A549 (cell line): ENCODE results near the gene MXI1. TPM values are rescaled to one million over a fixed set of nuclear protein-coding genes. Genes with fewer than 3 reads are reported as not detected.

ENCODE experiments used
- ATAC-seq, 2 experiments: fragments of 200-7000 bp in 1 of 2; fragments of >200 bp in 1 of 2; cut with Nextera tagmentation in 1 of 2; cut with Tn5 transposase in 1 of 2; 3 replicates each; pipeline versions ENCODE4 v1.8.0 to v1.9.1; 2018 to 2020; ENCODE audit warnings: mild to moderate bottlenecking in 1 of 2, moderate library complexity in 1 of 2
- CTCF ChIA-PET: fragments of 300-600 bp; sonication (Branson Sonifier 250); formaldehyde crosslinking; extraction: SDS; loops from one replicate; lab custom pipeline; 2021; ENCODE audit warnings: antibody characterized with exemption, inconsistent platforms; lab: Yijun Ruan, JAX
- POLR2A ChIA-PET: fragments of 350-600 bp; formaldehyde crosslinking; extraction: SDS; loops from one replicate; lab custom pipeline; 2021; ENCODE audit warnings: antibody characterized with exemption, inconsistent platforms; lab: Yijun Ruan, JAX
- DNase-seq, 2 experiments: peaks; one replicate each; pipeline versions ENCODE4 v3.0.0 to v3.0.0-alpha.2; 2011 to 2016; ENCODE audit warnings: low read depth in 1 of 2, low spot score in 1 of 2
- FAIRE-seq: peaks from 2 replicates; lab custom pipeline; 2011; peaks lifted over from hg19 to GRCh38; lab: Jason Lieb, UNC
- H3K27ac ChIP-seq, 2 experiments: fragments of >200 bp; sonication (Bioruptor Twin); formaldehyde crosslinking; 3 replicates each; pipeline ENCODE4 v1.5.1; 2016 to 2017
- H3K4me1 ChIP-seq: fragments of >200 bp; sonication (Bioruptor Twin); formaldehyde crosslinking; 3 replicates; pipeline ENCODE4 v1.6.1; 2016
- H3K4me2 ChIP-seq: fragments of >200 bp; sonication (Bioruptor Twin); formaldehyde crosslinking; 3 replicates; pipeline ENCODE4 v1.6.1; 2016
- H3K4me3 ChIP-seq: fragments of >200 bp; sonication (Bioruptor Twin); formaldehyde crosslinking; 3 replicates; pipeline ENCODE4 v1.5.1; 2016
- H3K9me3 ChIP-seq: fragments of >200 bp; sonication (Bioruptor Twin); formaldehyde crosslinking; 3 replicates; pipeline ENCODE4 v1.6.1; 2016
- BCL3 ChIP-seq: fragments of >200 bp; sonication (Bioruptor Twin); formaldehyde crosslinking; IDR thresholded peaks from 3 replicates; pipeline ENCODE4 v1.6.1; 2016
- CBX2 ChIP-seq: fragments of 200-600 bp; sonication (generic); IDR thresholded peaks from 2 replicates; pipeline ENCODE4 v1.6.1; 2016; ENCODE audit warnings: low read depth, mild to moderate bottlenecking, borderline replicate concordance
- EHF ChIP-seq: fragments of 250-450 bp; sonication (Bioruptor Pico); IDR thresholded peaks from 2 replicates; pipeline ENCODE4 v1.5.0; 2020; ENCODE audit warnings: mild to moderate bottlenecking
- EP300 ChIP-seq, 2 experiments: fragments of >200 bp; sonication (Bioruptor Twin); formaldehyde crosslinking; IDR thresholded peaks; 2 replicates in 1 of 2; 3 replicates in 1 of 2; pipeline ENCODE4 v1.6.1; 2016 to 2017
- FOSB ChIP-seq: fragments of 250-450 bp; sonication (Bioruptor Pico); IDR thresholded peaks from 2 replicates; pipeline ENCODE4 v1.5.0; 2020; ENCODE audit warnings: mild to moderate bottlenecking, moderate library complexity
- KDM5A ChIP-seq: fragments of 200-600 bp; sonication (generic); IDR thresholded peaks from 2 replicates; pipeline ENCODE4 v1.6.1; 2016; ENCODE audit warnings: antibody characterized with exemption, mild to moderate bottlenecking
- NR3C1 ChIP-seq: fragments of >200 bp; sonication (Bioruptor Twin); formaldehyde crosslinking; IDR thresholded peaks from 3 replicates; pipeline ENCODE4 v1.6.1; 2017
- POLR2A ChIP-seq: IDR thresholded peaks from 2 replicates; pipeline ENCODE4 v1.6.1; 2012; ENCODE audit warnings: mild to moderate bottlenecking, low read length
- RCOR1 ChIP-seq: fragments of 150-350 bp; IDR thresholded peaks from 2 replicates; pipeline ENCODE4 v1.6.1; 2014; ENCODE audit warnings: antibody characterized with exemption, low read length, low read depth
- RFX5 ChIP-seq: fragments of 450-650 bp; IDR thresholded peaks from 2 replicates; pipeline ENCODE4 v1.7.1; 2014; ENCODE audit warnings: antibody characterized with exemption, mild to moderate bottlenecking, moderate library complexity
- WGBS: methylation state at CpG from one replicate; pipeline ENCODE4 v1.1.6; 2017; ENCODE audit errors: missing lambda C conversion rate; 5-methylcytosine and 5-hydroxymethylcytosine counted together
- polyA plus RNA-seq, 4 experiments: library from polyadenylated mRNA; depleted of rRNA in 3 of 4; stranded (reverse); fragments of >200 nt; fragmentation: RNase III in 1 of 4; extraction: RNeasy Plus Mini Kit Qiagen cat#74134 plus additional on column Dnase treatment in 1 of 4; gene quantifications; 2 replicates in 3 of 4; 3 replicates in 1 of 4; pipeline ENCODE4 v1.2.3, GENCODE V29; 2011 to 2017
- TF ChIP-seq, protein P1 (sequence below): IDR thresholded peaks from 2 replicates; pipeline ENCODE4 v1.6.1; 2012
- TF ChIP-seq, protein P2 (sequence below): fragments of 200-600 bp; sonication (generic); IDR thresholded peaks from 2 replicates; pipeline ENCODE4 v1.6.1; 2016; ENCODE audit warnings: antibody characterized with exemption, mild to moderate bottlenecking, moderate library complexity
- TF ChIP-seq, protein P3 (sequence below): IDR thresholded peaks from 2 replicates; pipeline ENCODE4 v1.6.1; 2012; ENCODE audit warnings: low read depth, borderline replicate concordance
- TF ChIP-seq, protein P4 (sequence below): fragments of 450-650 bp; IDR thresholded peaks from 2 replicates; pipeline ENCODE4 v1.6.1; 2014; ENCODE audit warnings: antibody characterized with exemption
- TF ChIP-seq, protein P5 (sequence below): IDR thresholded peaks from 2 replicates; pipeline ENCODE4 v1.6.1; 2012

Gene MXI1
- polyA plus RNA-seq, 2 of the 4 experiments (the other 2 are of a cell fraction), result 7.1 to 15.7 TPM

DNA sequence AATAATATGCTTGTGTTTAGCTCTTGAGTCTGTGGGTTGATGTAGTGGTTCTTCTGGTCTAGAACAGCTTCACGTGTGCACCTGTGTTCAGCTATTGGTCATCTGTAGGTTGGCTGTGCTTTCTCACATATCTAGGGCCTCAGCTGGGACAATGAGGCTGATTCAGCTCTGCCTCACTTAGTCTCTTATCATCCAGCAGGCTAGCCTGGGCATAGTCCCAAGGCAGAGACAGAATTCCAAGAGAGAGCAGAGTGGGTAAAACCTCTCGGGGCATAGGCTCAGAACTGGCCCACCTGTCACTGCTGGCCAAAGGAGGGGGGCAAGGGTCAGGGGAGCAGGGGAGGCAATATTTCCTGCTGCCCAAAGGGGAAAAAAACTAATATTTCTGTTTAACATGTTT lies 32.0 kb upstream of the MXI1 start:
- WGBS, result 71% methylated on average over 2 of the region's 2 CpGs
- Histone ChIP-seq H3K27ac (no peak overlapping the region), H3K4me1 (peaks cover 15% of the 10 kb centered on the region; the same call in 1 of the 3 replicates), H3K4me2 (no peak overlapping the region), H3K9me3 (no peaks in the 10 kb centered on the region), H3K4me3 (no peak overlapping the region)
- FAIRE-seq, result no peak
- CTCF ChIA-PET, result interaction anchor here (0.7 to 1.0 kb wide), 3 partner anchors 9 to 105 kb away, joined by 3 to 4 read pairs (median 4); no protein-coding TSS in a partner anchor
- TF ChIP-seq POLR2A, result no peak
- no peak for TF ChIP-seq RFX5
- POLR2A ChIA-PET, result no interaction called here
- ATAC-seq, result no peak
- DNase-seq, result no peak

DNA sequence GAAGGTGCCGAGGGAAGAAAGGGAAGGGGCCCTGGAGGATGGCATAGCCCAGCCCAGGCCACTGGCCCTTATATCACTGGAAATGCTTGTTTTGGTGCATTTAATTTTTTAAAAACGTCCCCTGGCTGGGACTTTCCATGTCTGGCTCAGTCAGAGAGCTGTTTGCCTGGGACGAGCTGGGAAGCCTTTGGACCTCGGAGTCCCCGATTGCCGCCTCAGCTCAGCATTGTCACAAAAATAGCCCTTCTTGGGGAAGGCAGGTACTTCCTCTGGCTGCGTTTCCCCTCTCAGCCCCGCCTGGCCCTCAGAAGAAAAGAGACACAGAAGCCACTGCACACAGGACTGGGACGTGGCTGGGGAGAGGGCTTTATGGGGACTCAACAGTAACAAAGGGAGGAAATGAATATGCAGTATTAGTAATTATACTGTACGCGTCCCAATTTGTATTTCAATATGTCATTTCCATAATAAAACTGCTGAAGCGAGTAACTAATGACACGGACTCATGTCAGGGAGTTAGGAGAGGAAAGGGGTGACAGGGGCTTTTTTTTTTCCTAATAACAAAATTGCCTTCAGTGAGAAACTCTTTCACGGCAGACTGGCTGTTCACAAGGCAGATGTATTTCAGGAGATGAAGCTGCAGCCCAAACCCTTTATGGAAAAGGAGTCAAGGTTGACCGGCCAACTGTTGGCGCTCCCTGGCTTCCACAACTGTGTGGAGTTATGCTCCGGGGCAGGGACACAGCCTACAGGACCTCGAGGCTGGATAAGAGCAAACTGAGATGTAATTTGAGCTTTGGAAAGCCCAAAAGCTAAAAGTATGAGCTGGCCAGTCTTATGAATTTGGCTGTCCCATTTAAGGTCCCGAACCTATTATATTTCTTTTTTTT lies 31.0 kb upstream of the MXI1 start:
- DNase-seq (no peak), ATAC-seq (no peak)
- no peaks in the 10 kb centered on the region for H3K9me3 ChIP-seq

More for the DNA sequence above, 31.0 kb upstream of the MXI1 start:
- no peak for FAIRE-seq
- ChIA-PET CTCF (interaction anchor here (0.5 to 1.2 kb wide), 4 partner anchors 10 to 1130 kb away, joined by 3 read pairs; no protein-coding TSS in a partner anchor), POLR2A (no interaction called here)
- whole genome bisulfite sequencing, result 74% methylated on average over 19 of the region's 19 CpGs
- Histone ChIP-seq H3K4me1 (peaks cover 10% of the 10 kb centered on the region; the same call in 1 of the 3 replicates), H3K4me2 (no peak overlapping the region), H3K27ac (no peak overlapping the region), H3K4me3 (no peak overlapping the region)
- TF ChIP-seq BCL3, result no peak
- TF ChIP-seq FOSB (CRISPR knock-in tag), result no peak
- TF ChIP-seq CBX2, result no peak
- no peak for TF ChIP-seq KDM5A
- TF ChIP-seq, protein P1, sequence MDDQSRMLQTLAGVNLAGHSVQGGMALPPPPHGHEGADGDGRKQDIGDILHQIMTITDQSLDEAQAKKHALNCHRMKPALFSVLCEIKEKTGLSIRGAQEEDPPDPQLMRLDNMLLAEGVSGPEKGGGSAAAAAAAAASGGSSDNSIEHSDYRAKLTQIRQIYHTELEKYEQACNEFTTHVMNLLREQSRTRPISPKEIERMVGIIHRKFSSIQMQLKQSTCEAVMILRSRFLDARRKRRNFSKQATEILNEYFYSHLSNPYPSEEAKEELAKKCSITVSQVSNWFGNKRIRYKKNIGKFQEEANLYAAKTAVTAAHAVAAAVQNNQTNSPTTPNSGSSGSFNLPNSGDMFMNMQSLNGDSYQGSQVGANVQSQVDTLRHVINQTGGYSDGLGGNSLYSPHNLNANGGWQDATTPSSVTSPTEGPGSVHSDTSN, result no peak
- TF ChIP-seq, protein P2, sequence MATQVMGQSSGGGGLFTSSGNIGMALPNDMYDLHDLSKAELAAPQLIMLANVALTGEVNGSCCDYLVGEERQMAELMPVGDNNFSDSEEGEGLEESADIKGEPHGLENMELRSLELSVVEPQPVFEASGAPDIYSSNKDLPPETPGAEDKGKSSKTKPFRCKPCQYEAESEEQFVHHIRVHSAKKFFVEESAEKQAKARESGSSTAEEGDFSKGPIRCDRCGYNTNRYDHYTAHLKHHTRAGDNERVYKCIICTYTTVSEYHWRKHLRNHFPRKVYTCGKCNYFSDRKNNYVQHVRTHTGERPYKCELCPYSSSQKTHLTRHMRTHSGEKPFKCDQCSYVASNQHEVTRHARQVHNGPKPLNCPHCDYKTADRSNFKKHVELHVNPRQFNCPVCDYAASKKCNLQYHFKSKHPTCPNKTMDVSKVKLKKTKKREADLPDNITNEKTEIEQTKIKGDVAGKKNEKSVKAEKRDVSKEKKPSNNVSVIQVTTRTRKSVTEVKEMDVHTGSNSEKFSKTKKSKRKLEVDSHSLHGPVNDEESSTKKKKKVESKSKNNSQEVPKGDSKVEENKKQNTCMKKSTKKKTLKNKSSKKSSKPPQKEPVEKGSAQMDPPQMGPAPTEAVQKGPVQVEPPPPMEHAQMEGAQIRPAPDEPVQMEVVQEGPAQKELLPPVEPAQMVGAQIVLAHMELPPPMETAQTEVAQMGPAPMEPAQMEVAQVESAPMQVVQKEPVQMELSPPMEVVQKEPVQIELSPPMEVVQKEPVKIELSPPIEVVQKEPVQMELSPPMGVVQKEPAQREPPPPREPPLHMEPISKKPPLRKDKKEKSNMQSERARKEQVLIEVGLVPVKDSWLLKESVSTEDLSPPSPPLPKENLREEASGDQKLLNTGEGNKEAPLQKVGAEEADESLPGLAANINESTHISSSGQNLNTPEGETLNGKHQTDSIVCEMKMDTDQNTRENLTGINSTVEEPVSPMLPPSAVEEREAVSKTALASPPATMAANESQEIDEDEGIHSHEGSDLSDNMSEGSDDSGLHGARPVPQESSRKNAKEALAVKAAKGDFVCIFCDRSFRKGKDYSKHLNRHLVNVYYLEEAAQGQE, result no peak
- TF ChIP-seq, protein P3, sequence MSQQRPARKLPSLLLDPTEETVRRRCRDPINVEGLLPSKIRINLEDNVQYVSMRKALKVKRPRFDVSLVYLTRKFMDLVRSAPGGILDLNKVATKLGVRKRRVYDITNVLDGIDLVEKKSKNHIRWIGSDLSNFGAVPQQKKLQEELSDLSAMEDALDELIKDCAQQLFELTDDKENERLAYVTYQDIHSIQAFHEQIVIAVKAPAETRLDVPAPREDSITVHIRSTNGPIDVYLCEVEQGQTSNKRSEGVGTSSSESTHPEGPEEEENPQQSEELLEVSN, result no peak
- TF ChIP-seq, protein P4, sequence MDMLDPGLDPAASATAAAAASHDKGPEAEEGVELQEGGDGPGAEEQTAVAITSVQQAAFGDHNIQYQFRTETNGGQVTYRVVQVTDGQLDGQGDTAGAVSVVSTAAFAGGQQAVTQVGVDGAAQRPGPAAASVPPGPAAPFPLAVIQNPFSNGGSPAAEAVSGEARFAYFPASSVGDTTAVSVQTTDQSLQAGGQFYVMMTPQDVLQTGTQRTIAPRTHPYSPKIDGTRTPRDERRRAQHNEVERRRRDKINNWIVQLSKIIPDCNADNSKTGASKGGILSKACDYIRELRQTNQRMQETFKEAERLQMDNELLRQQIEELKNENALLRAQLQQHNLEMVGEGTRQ, result no peak
- TF ChIP-seq, protein P5, sequence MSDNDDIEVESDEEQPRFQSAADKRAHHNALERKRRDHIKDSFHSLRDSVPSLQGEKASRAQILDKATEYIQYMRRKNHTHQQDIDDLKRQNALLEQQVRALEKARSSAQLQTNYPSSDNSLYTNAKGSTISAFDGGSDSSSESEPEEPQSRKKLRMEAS, result no peak
- no peak for TF ChIP-seq EHF (CRISPR knock-in tag)
- TF ChIP-seq NR3C1, result no peak
- no peak for TF ChIP-seq EP300 (IDR thresholded peaks at IDR 0.05)
- TF ChIP-seq RCOR1, result no peak
